Posterior vena cava (tissue), 2 donors: ENCODE results near the gene MREG. TPM values are rescaled to one million over a fixed set of nuclear protein-coding genes. Genes with fewer than 3 reads are reported as not detected.
"Not testable (repeated sequence)": the region's sequence is repeated elsewhere in the genome, so short reads cannot be mapped to it uniquely, and the experiment has no call there.

Source experiments
- DNase-seq: peaks from one replicate; pipeline ENCODE4 v3.0.0-alpha.2; 2020; ENCODE audit warnings: low spot score
- intact Hi-C, 2 donors: fragments of 100-400 bp; cut with DNase I; formaldehyde crosslinking; loops; one replicate each; pipeline versions ENCODE4 v1.14.1 to v1.14.2; 2022 to 2023
- total RNA-seq, 2 donors: library from RNA; stranded (reverse); fragmentation: NEBNext Ultra II Directional; extraction: Animal tissue kit (Norgen Biotek cat#: 25700); gene quantifications; one replicate each; pipeline ENCODE4 v1.2.1, GENCODE V29; 2021
- donor health status: DM: yes; HTN: yes; CAD: no.
- donor health status: DM: yes; HTN: yes; CAD: no.

MREG gene
- total RNA-seq, 2 donors from 2014 or later: 0.67 to 0.74 TPM

GRCh38 chr2:215930505-215931253 is 82.7 kb downstream of the MREG start:
- no peak for DNase-seq
- intact Hi-C loops: no loop called here

- DNase-seq: no peak
- intact Hi-C loops: no loop called here
Observed at GRCh38 chr2:215929602-215930335, 83.6 kb downstream of the MREG start.

GRCh38 chr2:215928086-215928485 is 85.3 kb downstream of the MREG start:
- DNase-seq: no peak
- intact Hi-C loops: no loop called here

GRCh38 chr2:215926992-215927391 is 86.4 kb downstream of the MREG start:
- intact Hi-C loops, DNase-seq: not testable (repeated sequence)

GRCh38 chr2:215921895-215922294 is 91.5 kb downstream of the MREG start:
- DNase-seq: no peak
- intact Hi-C loops: no loop called here

GRCh38 chr2:215920244-215921100 is 92.9 kb downstream of the MREG start:
- intact Hi-C loops: no loop called here
- peak; percentile 86 for DNase-seq

- intact Hi-C loops: loop anchor here (2.0 to 10.0 kb wide), 2 partner anchors 465 to 475 kb away; no protein-coding TSS in a partner anchor
- no peak for DNase-seq
Observed at GRCh38 chr2:215919624-215920243, 93.6 kb downstream of the MREG start.

- intact Hi-C loops: loop anchor here (2.0 to 10.0 kb wide), 2 partner anchors 464 to 474 kb away; no protein-coding TSS in a partner anchor
- DNase-seq: no peak
Observed at GRCh38 chr2:215918901-215919599, 94.3 kb downstream of the MREG start.

GRCh38 chr2:215917953-215918620 is 95.3 kb downstream of the MREG start:
- intact Hi-C loops: loop anchor here (2.0 to 10.0 kb wide), 2 partner anchors 463 to 473 kb away; no protein-coding TSS in a partner anchor
- no peak for DNase-seq

- DNase-seq: no peak
- intact Hi-C loops: loop anchor here in 1 of 2 donors (10.0 kb wide), 1 partner anchor 471 kb away; no protein-coding TSS in a partner anchor
Observed at GRCh38 chr2:215915441-215915840, 97.9 kb downstream of the MREG start.

- intact Hi-C loops: loop anchor here in 1 of 2 donors (10.0 kb wide), 1 partner anchor 470 kb away; no protein-coding TSS in a partner anchor
- no peak for DNase-seq
Observed at GRCh38 chr2:215914777-215915165, 98.6 kb downstream of the MREG start.

GRCh38 chr2:215914054-215914776 is 99.1 kb downstream of the MREG start:
- intact Hi-C loops: loop anchor here in 1 of 2 donors (10.0 kb wide), 1 partner anchor 469 kb away; no protein-coding TSS in a partner anchor
- DNase-seq: no peak

GRCh38 chr2:215912299-215912842 is 101.0 kb downstream of the MREG start:
- DNase-seq: no peak
- intact Hi-C loops: loop anchor here in 1 of 2 donors (10.0 kb wide), 1 partner anchor 468 kb away; no protein-coding TSS in a partner anchor

GRCh38 chr2:215911301-215912085 is 101.9 kb downstream of the MREG start:
- intact Hi-C loops: loop anchor here in 1 of 2 donors (10.0 kb wide), 1 partner anchor 467 kb away; no protein-coding TSS in a partner anchor

GRCh38 chr2:215910180-215910579 is 103.2 kb downstream of the MREG start:
- DNase-seq: no peak
- intact Hi-C loops: loop anchor here in 1 of 2 donors (10.0 kb wide), 1 partner anchor 465 kb away; no protein-coding TSS in a partner anchor

More at GRCh38 chr2:215911301-215912085, 101.9 kb downstream of the MREG start:
- DNase-seq: no peak

GRCh38 chr2:215907147-215907546 is 106.2 kb downstream of the MREG start:
- intact Hi-C loops: loop anchor here in 1 of 2 donors (10.0 kb wide), 1 partner anchor 72 kb away; no protein-coding TSS in a partner anchor
- DNase-seq: no peak
